Keratinocyte (primary cell): ENCODE results near the gene ZNF487.

Source experiments
- CTCF ChIP-seq, 3 experiments: IDR thresholded peaks in 1 of 3; conservative IDR thresholded peaks in 1 of 3; optimal IDR thresholded peaks in 1 of 3; 2 replicates in 2 of 3; 3 replicates in 1 of 3; pipeline versions ENCODE3 to v1.5.1; 2011; ENCODE audit warnings: low read length in 3 of 3, mild to moderate bottlenecking in 3 of 3, moderate library complexity in 2 of 3, control low read depth in 1 of 3, inconsistent platforms in 1 of 3; ENCODE audit not compliant: insufficient read depth in 2 of 3; ENCODE audit errors: extremely low read depth in 1 of 3
- EZH2 ChIP-seq: IDR thresholded peaks from one replicate; pipeline ENCODE4 v1.6.1; 2012; ENCODE audit warnings: inconsistent platforms, mild to moderate bottlenecking, low read length, moderate library complexity

DNA sequence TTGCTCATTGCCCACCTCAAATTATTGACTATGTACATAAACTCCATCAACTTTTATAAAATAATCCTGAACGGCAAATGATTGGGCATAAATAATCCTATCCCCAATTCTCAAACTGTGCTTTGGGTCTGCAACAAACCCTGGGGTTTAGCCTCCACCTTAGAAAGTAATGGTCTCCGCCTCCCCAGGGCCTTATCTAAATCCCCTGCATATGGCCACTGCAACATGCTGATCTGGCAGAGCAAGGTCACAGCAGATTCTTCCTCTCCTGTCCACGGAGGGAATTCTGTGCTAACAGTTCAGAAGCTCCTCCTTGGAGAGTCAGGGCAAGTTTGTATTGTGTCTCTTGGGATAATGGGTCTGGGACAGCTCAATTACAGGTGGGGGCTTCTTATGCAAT is 47.0 kb upstream of the ZNF487 start:
- no peak for TF ChIP-seq CTCF (optimal IDR thresholded peaks at IDR 0.05 in 1 of 3, IDR thresholded peaks at IDR 0.05 in 1 of 3, conservative IDR thresholded peaks at IDR 0.05 in 1 of 3; ENCODE audit: extremely low read depth in 1 of 3, insufficient read depth in 2 of 3, low read length in 3 of 3)
- TF ChIP-seq EZH2: no peak
